ENCODE data around the gene RPTOR.
"Not testable (repeated sequence)": the region's sequence is repeated elsewhere in the genome, so short reads cannot be mapped to it uniquely, and the experiment has no call there.

RPTOR gene

DNA sequence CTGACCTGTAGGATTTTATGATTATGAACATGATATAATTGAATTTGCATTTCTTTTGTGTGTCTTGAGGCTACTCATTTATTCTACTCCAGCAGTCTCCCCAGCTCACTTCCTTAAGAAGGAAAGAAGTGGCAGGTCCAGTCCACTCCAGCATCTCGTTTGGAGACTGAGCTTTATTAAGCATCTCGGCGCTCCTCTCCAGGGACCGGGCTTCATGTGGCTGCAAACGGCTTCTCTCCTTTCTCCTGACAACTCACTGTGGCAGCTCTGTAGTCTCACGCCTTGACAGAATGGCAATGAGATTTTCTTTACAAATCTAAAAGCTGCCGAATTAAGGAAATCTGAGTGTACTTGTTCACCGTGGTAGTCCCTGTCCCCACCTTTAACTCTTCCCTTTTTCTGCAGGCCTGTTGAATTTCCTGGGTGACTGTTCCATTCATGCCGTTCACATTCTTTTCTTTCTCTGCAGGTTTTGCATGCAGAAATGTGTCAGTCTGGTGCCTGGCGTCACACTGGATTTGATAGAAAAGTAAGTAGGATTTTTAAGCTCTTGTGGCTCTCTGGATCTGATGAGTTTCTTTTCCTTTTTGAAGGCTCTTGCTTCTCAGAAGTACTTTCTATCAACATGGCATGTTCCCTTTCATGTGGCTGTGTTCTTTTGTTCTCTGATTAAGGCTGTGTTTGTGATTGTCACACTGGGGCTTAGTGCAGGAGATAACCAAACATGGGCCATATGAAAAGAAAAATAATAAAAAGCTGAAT is 246.5 kb downstream of the RPTOR start:
- DNase-seq = no peak

DNA sequence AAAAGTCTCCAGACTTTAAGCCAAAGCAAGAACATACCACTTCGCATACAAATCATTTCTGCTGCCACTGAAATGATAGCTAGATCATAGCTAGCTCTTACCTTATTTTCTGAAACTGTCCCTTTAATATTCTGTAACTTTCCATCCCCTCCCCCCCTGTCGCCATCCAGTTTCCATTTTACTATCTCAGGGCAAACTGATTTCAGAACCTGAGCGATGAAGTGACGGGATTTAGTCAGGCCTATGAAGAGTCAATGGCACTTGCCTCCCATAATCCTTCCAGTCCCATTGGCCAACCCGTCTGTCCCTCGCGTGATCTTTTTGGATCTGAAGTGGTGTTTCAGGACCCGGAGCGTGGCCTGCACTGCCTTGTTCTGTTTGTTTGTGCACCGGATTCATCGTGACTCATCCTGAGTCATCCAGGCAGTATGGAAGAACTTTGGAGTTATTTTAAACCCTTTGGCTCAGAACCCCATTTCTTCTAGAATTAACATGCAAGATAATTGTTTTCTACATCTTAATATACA is 247.2 kb downstream of the RPTOR start:
- no peak for DNase-seq

DNA sequence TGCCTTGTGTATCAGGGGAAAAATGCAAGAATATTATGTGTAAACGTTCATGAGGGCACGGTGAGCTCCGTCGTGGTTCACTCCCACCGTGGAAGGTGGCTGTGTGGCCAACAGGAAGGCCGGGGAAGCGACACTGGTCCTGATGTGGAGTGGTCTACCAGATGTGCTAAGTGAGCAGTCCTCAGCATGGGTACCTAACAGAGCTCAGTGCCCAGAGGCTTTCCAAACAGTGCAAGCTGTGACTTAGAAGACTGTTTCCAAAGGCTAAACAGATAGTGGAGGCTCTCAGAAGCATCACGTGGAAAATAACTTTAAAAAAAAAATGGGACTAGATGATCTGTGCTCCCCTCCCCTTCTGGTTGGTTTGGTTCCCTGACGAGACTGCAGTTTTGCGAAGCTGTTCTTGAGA is 247.7 kb downstream of the RPTOR start:
- no peak for DNase-seq

DNA sequence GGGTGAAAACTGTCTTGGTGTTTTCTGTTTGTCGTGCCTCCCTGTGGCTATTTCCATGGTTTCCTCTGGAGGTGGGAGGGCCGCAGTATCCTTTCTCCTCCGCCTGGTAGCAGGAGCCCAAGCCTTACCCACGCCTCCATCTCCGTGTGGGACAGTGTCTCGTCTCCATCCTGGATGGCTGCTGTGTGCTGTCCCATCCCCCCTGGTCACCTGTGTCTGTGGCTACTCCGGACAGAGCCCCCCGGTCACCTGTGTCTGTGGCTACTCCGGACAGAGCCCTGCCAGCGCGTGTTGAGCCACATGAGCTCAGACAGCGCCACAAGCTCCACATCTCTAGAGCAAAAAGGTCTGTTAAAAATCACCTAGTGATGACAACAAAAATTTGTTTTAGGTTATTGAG is 248.8 kb downstream of the RPTOR start:
- no peak for DNase-seq

DNA sequence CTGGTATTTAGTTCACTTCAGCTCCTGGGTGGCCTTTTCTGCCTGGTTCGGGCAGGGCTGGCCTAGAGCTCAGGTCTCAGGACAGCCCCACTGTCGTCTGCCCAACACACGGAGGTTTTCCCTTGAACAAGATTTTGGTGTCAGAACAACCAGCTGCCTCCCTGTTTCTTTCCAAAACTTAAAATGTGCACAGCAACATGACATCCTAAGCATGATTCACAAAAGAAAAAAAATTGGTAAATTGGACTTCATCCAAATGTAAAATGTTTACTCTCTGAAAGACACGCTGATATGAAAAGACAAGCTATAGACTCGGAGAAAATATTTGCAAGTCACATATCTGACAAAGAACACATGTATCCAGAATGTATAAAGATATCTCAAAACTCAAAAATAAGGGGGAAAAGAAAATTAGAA is 249.2 kb downstream of the RPTOR start:
- no peak for DNase-seq

DNA sequence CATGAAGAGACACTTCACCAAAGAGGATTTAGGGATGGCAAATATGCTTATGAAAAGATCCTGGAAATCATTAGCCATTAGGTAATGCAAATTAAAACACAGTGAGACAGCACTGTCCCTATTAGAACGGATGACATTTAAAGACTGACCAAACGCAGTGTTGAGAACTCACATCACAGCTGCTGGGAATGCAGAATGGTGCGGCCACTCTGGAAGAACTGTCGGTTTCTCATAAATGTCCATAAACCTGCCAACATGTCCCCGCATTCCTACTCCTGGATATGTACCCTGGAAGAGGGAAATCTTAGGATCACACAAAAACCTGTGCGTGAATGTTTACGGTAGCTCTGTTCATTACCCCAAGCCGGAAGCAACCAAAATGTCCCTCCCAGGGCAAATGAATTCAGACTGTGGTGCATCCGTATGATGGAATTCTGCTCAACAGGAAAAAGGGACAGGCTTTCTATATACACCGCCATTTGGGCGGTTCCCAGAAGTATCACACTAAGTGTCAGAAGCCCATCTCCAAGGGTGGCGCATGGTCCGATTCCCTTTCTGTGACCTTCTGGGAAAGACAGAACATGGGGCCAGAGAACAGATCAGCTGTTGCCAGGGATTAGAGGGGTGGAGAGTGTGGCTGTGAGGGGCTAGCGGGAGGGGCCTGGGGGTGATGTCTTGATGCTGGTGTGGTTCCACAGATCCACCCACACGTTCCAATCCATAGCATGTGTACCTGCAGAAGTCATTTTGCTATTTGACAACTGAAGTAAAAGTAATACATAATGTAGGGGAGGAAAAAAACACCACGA is 249.8 kb downstream of the RPTOR start:
- DNase-seq = no peak

DNA sequence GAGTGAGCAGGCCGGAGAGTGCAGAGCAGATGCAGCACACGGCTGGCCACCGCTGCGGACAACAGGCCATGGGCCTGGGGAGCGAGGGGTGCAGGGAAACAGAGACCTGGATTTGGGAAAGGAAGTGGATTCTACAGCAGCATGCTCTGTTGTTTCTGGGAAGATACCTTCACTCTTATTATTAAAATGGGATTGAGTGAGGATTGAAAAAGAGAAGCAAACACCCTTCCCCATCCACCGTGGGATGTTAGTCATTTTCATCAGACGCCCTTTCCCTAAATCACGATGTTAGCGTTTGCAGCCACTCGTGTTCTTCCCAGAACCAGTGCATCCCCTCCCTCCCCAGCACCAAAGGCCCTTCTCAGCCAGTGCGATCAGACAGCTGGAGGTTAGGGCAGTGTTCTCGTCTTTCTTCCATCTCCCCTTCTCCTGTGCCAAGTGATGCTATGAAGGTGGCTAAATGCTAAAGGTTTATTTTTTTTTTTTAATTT is 250.5 kb downstream of the RPTOR start:
- no peak for DNase-seq

DNA sequence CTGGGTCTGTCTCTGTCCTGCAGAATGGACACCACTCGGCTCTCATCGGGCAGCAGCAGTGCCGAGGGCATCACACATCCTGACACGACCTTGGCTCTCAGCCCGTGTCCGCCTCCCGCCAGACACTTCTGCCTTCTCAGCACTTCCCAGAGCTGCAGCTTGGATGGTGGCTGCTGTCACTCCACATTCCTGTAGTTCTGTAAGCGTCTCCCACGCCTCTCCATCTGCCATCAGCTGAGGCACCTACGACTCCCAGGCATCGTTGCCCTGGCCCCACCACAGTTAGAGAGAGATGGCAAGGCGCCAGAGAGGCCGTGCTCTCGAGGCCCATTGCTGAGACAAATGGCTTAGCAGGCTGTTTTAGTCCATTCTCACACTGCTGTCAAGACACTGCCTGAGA is 251.1 kb downstream of the RPTOR start:
- no peak for DNase-seq

DNA sequence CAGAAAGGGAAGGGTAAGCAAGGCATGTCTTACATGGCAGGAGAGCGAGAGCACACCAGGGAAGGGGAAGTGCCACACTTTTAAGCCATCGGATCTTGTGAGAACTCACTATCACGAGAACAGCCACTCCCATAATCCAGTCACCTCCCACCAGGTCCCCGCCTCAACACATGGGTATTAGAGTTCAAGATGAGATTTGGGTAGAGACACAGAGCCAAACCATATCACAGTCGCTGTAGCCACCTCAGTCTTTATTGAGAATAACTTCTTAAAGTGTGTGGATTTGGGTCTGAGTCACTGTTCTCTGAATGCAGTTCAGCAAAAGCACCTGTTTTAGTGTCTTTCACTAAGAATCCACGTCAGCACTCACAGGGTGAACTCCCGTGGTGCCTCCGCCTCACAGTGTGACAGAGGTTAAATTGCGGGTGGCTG is 251.8 kb downstream of the RPTOR start:
- no peak for DNase-seq

DNA sequence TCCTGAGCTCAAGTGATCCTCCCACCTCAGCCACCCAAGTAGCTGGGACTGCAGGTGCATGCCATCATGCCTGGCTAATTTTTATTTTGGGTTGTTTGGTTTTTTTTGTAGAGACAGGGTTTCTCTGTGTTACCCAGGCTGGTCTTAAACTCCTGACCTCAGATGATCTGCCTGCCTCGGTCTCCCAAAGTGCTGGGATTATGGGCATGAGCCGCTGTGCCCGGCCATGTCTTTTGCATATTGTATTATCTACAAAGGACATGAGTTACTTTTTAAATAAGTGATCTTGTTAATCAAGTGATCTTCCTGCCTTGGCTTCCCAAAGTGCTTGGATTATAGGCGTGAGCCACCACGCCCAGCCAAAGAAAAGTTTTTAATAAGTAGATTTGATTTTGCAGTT is 252.6 kb downstream of the RPTOR start:
- DNase-seq = not testable (repeated sequence)

DNA sequence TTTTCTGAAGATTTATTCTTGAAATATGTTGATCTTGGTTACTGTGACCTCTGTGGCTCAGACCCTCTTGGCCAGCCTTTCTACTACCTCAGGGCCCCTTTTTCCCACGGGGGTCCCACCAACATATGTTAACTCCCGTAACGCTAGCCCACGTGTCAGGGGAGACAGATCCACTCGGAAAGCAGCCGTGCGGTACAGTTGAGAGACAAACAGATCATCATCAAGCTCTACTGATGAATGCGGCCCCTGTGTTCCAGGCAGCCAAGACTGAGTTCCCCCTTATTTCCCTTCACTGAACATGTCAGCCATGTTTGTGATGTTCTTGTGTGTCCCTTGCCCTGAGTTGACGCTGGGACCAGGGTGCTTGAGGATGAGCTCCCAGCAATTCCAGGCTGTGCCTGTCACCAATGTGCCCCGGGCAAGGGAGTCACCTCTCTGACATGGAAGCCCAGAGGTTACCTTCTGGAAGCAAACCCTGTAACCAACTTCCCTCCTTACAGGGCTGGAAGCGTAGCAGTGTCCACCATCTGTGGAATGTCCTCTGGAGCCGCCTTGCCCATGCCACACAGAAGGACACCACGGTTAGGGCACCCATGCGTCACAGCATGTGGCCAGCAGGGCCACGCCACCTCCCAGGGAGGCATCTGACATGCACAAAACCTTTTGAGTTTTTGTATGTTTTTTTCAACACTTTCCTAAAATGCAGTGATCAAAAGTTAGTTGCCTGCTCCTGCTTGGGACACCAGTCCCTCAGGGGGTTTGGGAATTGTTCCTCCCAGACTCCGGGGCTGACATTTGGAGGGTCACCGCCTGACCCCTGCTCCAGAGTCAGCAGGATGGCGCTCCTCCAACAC is 253.3 kb downstream of the RPTOR start:
- DNase-seq = no peak

DNA sequence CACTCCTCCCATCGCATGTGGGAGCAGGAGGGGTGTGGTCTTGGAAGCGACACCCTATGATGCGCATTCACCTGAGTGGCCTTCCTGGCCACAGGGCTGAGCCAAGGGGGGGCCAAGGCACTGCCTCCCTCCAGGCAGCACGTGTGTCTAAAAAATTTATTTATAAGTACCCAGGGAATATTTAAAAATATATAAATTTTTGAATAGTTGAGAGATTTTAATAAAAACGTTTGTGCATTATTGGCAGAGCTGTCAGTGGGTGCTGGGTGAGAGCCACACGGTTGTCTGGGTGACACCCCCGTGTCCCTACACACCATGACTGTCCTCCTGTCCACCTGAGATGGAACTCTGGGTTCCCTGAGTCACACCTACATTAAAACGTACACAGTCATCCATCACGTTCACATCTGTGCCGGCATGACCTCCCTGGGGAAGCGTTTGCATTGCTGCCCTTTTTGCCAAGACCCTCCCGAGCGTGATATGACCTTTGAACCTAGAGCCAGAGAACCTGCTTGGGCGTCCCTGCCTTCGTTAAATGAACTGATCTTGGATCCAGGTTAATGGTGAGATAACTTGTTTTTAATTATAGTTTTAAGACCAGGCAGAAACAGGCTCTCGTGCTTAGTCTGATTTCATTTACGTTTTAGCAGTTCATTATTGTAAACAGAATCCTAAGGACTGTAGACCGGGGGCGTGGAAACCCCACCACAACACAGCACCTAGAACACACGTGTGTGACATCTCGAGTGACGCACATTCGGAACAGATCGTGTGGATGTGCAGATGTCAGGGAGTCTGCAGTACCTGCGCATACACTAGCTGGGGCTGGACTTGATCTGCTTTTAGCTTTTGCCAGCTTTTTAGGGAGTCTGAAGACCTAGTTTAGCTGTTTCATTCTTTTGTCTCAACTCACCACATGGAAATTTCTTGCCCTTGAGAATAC is 254.2 kb downstream of the RPTOR start:
- DNase-seq = no peak

DNA sequence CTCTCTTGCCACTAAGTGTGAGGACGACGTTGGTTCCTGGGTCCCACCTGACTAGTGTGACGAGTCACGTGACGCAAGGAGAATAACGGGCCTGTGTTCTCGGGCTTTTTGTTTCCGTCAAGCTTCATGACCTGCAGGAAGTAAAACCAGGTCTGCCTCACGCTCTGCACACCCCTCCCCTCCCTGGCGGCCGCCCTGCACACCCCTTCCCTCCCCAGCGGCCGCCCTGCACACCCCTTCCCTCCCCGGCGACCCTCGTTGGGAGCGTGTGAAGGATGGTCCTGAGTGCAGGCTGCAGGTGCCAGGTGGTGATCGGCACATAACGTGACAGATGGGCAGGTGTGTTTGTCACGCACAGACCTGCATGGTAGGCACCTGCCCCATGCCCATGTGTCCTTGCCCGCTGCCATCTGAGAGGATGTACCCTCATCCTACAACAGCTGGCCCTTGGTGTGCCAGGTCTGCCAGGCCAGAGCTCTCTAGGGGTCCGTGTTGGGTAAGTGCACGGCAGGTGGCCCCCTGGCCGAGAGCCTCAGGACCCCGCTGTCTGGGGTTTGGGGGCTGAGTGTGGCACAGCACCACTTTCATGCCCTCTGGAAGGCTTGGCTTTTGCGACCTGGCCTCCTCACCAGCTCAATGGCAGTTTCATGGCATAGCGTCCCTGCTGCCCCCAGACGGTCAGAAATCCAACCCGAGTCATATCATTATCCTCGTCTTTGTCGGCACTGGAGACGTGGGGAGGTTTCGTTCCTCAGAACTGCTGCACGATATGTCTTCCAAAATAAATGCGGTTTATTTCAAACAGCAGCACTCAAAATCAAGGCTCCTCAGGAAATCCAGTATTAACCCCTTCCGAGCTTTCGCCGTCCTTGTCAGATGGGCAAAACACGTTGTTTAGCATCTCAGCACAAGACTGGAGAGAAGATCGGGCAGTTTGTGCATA is 255.2 kb downstream of the RPTOR start:
- no peak for DNase-seq

DNA sequence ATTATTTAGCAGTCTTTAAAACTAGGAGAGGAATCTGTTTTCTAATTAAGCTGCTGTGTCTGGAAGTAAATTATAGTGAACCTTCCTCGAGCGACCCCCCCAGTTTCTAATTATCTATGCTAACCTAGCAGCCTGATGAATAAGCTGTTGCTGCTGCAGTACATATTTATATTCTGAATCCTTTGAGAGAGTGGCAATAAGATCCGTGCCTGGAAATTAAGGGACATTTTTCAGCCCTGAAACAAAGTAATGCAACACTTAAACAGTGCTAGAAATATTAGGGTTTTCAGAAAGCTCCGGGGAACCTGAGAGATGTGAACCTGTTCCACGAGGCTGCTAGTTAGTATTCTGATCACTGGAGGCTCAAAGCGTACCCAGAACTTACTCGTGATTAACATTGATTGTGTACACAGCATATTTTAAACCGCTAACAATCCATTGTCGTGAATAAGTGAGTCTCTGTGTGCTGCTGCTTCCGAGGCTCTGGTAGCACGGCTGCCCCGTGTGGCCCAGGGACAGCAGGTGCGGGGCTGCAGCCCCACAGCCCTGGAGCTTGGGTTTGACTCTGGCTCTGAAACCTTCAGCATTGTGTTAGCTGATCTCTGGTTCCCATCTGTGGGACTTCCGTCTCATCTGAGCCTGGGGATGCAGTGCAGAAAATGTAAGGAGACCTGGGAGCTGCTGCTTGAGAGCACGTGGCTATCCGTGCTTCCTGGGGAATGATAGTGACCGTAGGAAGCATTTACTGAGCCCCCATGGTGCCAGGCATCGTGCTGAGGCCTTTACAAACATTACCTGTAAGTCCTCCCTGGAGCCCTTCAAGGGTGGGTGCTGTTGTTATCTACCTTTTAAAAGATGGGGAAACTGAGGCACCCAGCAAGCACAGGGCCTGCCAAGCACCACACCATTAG is 256.1 kb downstream of the RPTOR start:
- no peak for DNase-seq

DNA sequence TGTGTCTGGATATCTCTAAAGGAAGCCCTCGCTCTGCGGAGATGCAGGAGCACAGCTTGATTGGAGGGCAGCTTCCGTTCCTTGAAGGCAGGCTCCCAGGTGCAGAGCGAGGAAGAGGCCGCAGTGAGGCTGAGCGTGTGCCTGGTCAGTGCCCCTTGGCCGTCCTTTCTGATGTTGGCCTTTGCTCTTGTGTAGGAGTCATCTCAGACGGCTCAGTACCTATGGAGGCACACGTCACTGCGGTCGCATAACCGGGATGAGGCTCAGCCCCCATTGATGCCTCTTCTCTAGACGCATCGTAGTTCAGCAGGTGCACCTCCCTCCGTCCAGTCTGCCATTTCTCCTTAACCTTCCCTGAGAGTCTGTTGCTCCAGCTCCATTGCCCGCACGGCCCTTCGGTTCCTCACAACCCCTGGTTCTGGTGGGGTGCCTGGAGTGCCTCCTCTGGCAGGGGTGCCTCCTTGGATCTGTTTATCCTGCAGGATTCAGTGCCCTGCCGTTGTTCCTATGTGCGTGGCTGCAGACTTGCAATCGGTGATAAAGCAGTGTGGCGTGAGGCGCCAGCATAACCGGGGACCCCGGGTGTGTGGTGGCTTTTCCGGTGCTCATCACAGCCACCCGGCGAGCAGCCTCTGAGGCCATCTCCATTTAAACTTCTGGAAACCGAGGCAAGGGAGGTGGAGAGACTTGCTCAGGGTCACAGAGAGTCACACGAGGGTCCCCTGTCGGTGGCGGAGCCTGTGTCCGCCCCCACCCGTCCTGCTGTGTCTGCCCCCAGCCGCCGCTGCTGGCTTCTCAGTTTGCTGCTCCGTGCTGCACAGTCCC is 258.2 kb downstream of the RPTOR start:
- no peak for DNase-seq

DNA sequence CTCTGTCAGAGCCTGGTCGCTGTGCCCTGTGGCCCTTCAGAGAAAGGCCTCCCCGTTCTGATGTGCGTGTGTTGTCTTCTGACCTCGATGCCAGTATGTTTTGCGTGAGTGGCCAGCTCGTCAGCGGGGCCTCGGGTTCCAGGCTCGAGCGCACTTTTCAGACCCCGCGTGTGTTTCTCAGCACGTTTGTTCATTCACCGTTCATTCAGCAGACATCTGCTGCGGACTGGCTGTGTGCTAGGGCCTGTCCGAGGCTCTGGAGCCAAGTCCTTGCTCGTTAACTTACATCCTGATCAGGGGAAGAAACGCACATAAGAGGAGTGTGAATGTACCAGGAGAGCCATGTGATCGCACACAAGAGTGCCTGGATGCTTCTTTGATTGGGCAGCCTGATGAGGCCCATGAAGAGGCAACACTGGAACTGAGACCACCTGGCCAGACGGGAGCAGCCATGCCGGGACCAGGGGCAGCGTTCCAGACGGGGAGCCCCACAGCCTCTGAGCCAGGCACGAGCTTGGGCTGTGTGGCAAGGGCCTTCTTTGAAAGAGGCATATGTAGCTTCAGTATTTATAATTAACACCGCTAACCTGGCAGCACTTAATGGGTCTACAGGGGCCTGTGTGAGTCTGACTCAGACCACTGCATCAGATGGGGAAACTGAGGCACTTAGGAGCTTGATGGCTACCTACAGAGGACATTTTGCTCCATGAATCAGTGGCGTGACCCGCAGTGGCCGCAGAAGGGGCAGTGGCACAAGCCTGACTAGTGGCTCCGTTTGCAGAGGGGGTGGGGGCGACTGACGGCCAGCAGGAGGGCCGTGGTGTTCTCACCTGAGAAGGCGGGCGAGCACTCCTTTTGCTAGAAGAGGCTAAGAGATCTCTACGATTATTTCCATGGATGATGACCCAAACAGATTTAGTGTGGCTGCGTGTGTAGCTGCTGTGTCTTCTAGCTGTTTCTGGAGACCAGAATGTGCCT is 259.1 kb downstream of the RPTOR start:
- DNase-seq = no peak

DNA sequence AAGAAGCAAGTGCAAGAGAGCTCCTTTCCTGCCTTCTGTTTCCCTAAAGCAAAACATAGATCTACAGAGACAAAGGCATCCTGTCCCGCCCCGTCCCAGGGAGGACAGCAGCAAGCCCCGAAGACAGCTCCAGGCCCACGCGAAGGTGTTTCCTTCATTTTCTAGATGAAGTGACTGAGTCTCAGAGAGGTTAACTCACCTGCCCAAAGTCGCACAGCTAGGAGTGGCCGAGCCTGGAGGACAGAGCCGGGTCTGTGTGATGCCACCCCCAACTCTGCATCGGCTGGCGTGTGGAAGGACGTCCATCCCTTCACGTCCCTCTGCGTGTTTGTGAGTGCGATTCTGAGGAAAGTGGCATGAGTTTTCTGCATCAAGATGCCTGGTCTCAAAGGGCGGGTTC is 259.8 kb downstream of the RPTOR start:
- no peak for DNase-seq
